K562 (cell line): ENCODE results near the gene PRR15L. TPM values are rescaled to one million over a fixed set of nuclear protein-coding genes. Genes with fewer than 3 reads are reported as not detected.

Source experiments
- ELF2 ChIP-seq: fragments of 250-450 bp; sonication (Bioruptor Pico); IDR thresholded peaks from 2 replicates; pipeline ENCODE4 v1.5.0; 2021; ENCODE audit warnings: mild to moderate bottlenecking
- ETV5 ChIP-seq: sonication (generic); formaldehyde crosslinking; IDR thresholded peaks from 2 replicates; pipeline ENCODE4 v1.4.0; 2020; ENCODE audit warnings: low read depth, mild to moderate bottlenecking, missing genetic modification reagents
- GABPB1 ChIP-seq: sonication (generic); formaldehyde crosslinking; IDR thresholded peaks from 2 replicates; pipeline ENCODE4 v1.8.0; 2022; ENCODE audit warnings: mild to moderate bottlenecking, missing genetic modification reagents
- PBX2 ChIP-seq, 2 experiments: IDR thresholded peaks in 1 of 2; conservative IDR thresholded peaks in 1 of 2; 2 replicates each; pipeline ENCODE4 v1.6.1; 2016; ENCODE audit warnings: low read depth in 2 of 2, mild to moderate bottlenecking in 1 of 2, missing compliant biosample characterization in 1 of 2, missing genetic modification characterization in 1 of 2, moderate library complexity in 1 of 2
- TRIM28 ChIP-seq: fragments of 450-650 bp; IDR thresholded peaks from 2 replicates; pipeline ENCODE4 v1.6.1; 2017
- ZBTB12 ChIP-seq: fragments of 250-450 bp; sonication (Bioruptor Pico); IDR thresholded peaks from 2 replicates; pipeline ENCODE4 v1.4.0; 2020
- ZFP30 ChIP-seq: fragments of 250-450 bp; sonication (Bioruptor Pico); IDR thresholded peaks from 2 replicates; pipeline ENCODE4 v1.8.0; 2022; ENCODE audit warnings: moderate library complexity, mild to moderate bottlenecking, inconsistent platforms, borderline replicate concordance
- ZNF507 ChIP-seq: conservative IDR thresholded peaks from 2 replicates; pipeline ENCODE4 v1.6.1; 2017; ENCODE audit warnings: missing genetic modification characterization, missing compliant biosample characterization
- polyA plus RNA-seq, 8 experiments: library from polyadenylated mRNA; depleted of rRNA in 4 of 8; stranded (reverse) in 5 of 8; unstranded in 3 of 8; fragments of >200 nt; fragmentation: Nextera tagmentation in 2 of 8; fragmentation: Illumina TruSeq in 1 of 8; extraction: Ambion mirVana in 2 of 8; extraction: Trizol in 1 of 8; gene quantifications; 2 replicates each; pipeline versions ENCODE4 v1.2.1 to v1.2.3, GENCODE V29; 2011 to 2014; ENCODE audit warnings: inconsistent platforms in 1 of 8, missing spikeins in 1 of 8
- total RNA-seq, 7 experiments: library from RNA; depleted of rRNA in 6 of 7; stranded (reverse); fragments of >200 nt in 6 of 7; fragmentation: Illumina TruSeq in 2 of 7; extraction: Trizol in 2 of 7; gene quantifications; 2 replicates each; pipeline versions ENCODE4 v1.2.1 to v1.2.3, GENCODE V29; 2011 to 2021; ENCODE audit warnings: low replicate concordance in 1 of 7
- TF ChIP-seq, protein P1 (sequence below): fragments of 450-650 bp; IDR thresholded peaks from 2 replicates; pipeline ENCODE4 v1.6.1; 2016; ENCODE audit warnings: mild to moderate bottlenecking, moderate library complexity

PRR15L gene
- total and polyA plus RNA-seq, 9 of the 15 experiments (the other 6 are each of a cell fraction or from before 2014, with no cell fraction given) = 0.03 TPM; not detected in 8

GRCh38 chr17:47941246-47942095 lies 16.2 kb downstream of the PRR15L start, which contains the start of gene PNPO (continued):
- TF ChIP-seq, protein P1, sequence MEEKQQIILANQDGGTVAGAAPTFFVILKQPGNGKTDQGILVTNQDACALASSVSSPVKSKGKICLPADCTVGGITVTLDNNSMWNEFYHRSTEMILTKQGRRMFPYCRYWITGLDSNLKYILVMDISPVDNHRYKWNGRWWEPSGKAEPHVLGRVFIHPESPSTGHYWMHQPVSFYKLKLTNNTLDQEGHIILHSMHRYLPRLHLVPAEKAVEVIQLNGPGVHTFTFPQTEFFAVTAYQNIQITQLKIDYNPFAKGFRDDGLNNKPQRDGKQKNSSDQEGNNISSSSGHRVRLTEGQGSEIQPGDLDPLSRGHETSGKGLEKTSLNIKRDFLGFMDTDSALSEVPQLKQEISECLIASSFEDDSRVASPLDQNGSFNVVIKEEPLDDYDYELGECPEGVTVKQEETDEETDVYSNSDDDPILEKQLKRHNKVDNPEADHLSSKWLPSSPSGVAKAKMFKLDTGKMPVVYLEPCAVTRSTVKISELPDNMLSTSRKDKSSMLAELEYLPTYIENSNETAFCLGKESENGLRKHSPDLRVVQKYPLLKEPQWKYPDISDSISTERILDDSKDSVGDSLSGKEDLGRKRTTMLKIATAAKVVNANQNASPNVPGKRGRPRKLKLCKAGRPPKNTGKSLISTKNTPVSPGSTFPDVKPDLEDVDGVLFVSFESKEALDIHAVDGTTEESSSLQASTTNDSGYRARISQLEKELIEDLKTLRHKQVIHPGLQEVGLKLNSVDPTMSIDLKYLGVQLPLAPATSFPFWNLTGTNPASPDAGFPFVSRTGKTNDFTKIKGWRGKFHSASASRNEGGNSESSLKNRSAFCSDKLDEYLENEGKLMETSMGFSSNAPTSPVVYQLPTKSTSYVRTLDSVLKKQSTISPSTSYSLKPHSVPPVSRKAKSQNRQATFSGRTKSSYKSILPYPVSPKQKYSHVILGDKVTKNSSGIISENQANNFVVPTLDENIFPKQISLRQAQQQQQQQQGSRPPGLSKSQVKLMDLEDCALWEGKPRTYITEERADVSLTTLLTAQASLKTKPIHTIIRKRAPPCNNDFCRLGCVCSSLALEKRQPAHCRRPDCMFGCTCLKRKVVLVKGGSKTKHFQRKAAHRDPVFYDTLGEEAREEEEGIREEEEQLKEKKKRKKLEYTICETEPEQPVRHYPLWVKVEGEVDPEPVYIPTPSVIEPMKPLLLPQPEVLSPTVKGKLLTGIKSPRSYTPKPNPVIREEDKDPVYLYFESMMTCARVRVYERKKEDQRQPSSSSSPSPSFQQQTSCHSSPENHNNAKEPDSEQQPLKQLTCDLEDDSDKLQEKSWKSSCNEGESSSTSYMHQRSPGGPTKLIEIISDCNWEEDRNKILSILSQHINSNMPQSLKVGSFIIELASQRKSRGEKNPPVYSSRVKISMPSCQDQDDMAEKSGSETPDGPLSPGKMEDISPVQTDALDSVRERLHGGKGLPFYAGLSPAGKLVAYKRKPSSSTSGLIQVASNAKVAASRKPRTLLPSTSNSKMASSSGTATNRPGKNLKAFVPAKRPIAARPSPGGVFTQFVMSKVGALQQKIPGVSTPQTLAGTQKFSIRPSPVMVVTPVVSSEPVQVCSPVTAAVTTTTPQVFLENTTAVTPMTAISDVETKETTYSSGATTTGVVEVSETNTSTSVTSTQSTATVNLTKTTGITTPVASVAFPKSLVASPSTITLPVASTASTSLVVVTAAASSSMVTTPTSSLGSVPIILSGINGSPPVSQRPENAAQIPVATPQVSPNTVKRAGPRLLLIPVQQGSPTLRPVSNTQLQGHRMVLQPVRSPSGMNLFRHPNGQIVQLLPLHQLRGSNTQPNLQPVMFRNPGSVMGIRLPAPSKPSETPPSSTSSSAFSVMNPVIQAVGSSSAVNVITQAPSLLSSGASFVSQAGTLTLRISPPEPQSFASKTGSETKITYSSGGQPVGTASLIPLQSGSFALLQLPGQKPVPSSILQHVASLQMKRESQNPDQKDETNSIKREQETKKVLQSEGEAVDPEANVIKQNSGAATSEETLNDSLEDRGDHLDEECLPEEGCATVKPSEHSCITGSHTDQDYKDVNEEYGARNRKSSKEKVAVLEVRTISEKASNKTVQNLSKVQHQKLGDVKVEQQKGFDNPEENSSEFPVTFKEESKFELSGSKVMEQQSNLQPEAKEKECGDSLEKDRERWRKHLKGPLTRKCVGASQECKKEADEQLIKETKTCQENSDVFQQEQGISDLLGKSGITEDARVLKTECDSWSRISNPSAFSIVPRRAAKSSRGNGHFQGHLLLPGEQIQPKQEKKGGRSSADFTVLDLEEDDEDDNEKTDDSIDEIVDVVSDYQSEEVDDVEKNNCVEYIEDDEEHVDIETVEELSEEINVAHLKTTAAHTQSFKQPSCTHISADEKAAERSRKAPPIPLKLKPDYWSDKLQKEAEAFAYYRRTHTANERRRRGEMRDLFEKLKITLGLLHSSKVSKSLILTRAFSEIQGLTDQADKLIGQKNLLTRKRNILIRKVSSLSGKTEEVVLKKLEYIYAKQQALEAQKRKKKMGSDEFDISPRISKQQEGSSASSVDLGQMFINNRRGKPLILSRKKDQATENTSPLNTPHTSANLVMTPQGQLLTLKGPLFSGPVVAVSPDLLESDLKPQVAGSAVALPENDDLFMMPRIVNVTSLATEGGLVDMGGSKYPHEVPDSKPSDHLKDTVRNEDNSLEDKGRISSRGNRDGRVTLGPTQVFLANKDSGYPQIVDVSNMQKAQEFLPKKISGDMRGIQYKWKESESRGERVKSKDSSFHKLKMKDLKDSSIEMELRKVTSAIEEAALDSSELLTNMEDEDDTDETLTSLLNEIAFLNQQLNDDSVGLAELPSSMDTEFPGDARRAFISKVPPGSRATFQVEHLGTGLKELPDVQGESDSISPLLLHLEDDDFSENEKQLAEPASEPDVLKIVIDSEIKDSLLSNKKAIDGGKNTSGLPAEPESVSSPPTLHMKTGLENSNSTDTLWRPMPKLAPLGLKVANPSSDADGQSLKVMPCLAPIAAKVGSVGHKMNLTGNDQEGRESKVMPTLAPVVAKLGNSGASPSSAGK = peak; percentile 99
- no peak for TF ChIP-seq ZNF507 (tag)
- no peak for TF ChIP-seq ETV5 (CRISPR knock-in tag)
- TF ChIP-seq ELF2 = peak; percentile 63
- no peak for TF ChIP-seq ZFP30 (CRISPR knock-in tag)
- TF ChIP-seq TRIM28 = no peak
- TF ChIP-seq ZBTB12 (CRISPR knock-in tag) = no peak
- peak; percentile 67; the same call in 1 of the 2 replicates for TF ChIP-seq GABPB1 (CRISPR knock-in tag)
- no peak for TF ChIP-seq PBX2 (CRISPR knock-in tag; IDR thresholded peaks at IDR 0.05; ENCODE audit: low read depth)
- peak; percentile 51; the same call in 1 of the 2 replicates for TF ChIP-seq PBX2 (tag; conservative IDR thresholded peaks at IDR 0.05; ENCODE audit: low read depth)
